HEK293 (cell line): Measurements from ENCODE around the gene SHMT2.

Experiments
- MEIS1 ChIP-seq: sonication (generic); formaldehyde crosslinking; IDR thresholded peaks from 2 replicates; pipeline ENCODE4 v1.8.1; 2022; ENCODE audit warnings: missing genetic modification reagents, mild to moderate bottlenecking, borderline replicate concordance
- ZNF580 ChIP-seq: fragments of 450-650 bp; formaldehyde crosslinking; IDR thresholded peaks from 2 replicates; pipeline ENCODE4 v1.5.1; 2016; ENCODE audit warnings: missing biosample characterization, missing genetic modification characterization
- ZNF837 ChIP-seq: fragments of 450-650 bp; formaldehyde crosslinking; IDR thresholded peaks from 2 replicates; pipeline ENCODE4 v1.5.1; 2016; ENCODE audit warnings: missing biosample characterization, missing genetic modification characterization

- TF ChIP-seq ZNF580 (tag by site-specific recombination) (no peak), ZNF837 (tag by site-specific recombination) (no peak), MEIS1 (CRISPR knock-in tag) (no peak)
Observed at GRCh38 chr12:57250541-57250940, 21.0 kb downstream of the SHMT2 start.
